ENCODE results near the gene GPANK1.

The GPANK1 gene

GRCh38 chr6:31690231-31691077 is 25.7 kb upstream of the GPANK1 start:
- no peak for DNase-seq (ENCODE audit: extremely low read depth, insufficient read length)
- Histone ChIP-seq H3K36me3 (ENCODE audit: control insufficient read depth, insufficient read depth, low read length) (peaks cover 45% of the 10 kb centered on the region), H3K27me3 (replicated peaks; ENCODE audit: control insufficient read depth, insufficient read depth, low read length) (no peaks in the 10 kb centered on the region), H3K4me3 (replicated peaks; ENCODE audit: low read depth, low read length) (no peak overlapping the region)
- TF ChIP-seq, protein P1, sequence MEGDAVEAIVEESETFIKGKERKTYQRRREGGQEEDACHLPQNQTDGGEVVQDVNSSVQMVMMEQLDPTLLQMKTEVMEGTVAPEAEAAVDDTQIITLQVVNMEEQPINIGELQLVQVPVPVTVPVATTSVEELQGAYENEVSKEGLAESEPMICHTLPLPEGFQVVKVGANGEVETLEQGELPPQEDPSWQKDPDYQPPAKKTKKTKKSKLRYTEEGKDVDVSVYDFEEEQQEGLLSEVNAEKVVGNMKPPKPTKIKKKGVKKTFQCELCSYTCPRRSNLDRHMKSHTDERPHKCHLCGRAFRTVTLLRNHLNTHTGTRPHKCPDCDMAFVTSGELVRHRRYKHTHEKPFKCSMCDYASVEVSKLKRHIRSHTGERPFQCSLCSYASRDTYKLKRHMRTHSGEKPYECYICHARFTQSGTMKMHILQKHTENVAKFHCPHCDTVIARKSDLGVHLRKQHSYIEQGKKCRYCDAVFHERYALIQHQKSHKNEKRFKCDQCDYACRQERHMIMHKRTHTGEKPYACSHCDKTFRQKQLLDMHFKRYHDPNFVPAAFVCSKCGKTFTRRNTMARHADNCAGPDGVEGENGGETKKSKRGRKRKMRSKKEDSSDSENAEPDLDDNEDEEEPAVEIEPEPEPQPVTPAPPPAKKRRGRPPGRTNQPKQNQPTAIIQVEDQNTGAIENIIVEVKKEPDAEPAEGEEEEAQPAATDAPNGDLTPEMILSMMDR (IDR thresholded peaks at IDR 0.05; ENCODE audit: insufficient read depth, low read length, poor library complexity, severe bottlenecking) = no peak

DNA sequence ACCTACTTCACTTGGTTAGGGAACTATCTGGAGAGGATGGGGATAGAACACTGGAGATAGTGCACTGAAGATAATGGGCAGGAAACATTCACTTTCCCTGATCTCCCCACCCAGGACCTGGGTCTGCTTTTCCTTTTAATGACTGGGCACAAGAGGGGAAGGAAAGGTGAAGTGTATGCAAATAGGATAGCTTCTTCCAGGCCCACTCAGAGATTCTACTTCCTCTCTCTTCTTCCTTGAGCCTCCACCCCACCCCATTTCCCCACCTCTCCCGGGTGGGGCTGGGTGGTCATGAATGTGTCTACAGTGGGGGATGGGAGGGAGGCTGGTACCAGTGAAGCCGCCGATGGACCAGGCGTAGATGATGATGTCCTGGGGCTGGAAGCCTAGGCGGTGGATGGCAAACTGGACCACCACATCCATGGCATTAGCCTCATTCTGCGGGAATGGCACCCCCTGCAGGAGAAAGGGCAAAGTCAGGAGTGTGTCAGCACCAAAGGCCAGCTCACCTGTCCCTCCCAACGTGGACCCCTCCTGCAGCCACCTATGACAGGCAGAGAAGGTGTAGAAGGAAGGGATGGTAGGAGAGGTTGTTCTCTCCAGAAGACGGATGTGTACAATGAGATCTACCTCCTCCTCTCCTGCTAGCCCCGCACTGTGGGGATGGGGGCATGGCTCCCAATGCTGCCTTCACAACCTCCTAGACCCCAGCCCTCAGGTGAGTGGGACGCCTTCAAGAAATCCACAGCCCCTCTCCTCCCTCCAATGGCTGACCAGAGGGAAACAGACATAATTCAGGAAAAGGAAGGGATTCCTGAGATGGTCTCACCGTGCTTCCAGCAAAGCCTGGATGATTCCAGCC is 24.7 kb upstream of the GPANK1 start:
- Histone ChIP-seq H3K4me3 (replicated peaks; ENCODE audit: low read depth, low read length) (no peak overlapping the region), H3K36me3 (ENCODE audit: control insufficient read depth, insufficient read depth, low read length) (peaks cover 45% of the 10 kb centered on the region), H3K27me3 (replicated peaks; ENCODE audit: control insufficient read depth, insufficient read depth, low read length) (no peaks in the 10 kb centered on the region)
- TF ChIP-seq, protein P1 (IDR thresholded peaks at IDR 0.05; ENCODE audit: insufficient read depth, low read length, poor library complexity, severe bottlenecking) = peak; percentile 56
- DNase-seq (ENCODE audit: extremely low read depth, insufficient read length) = no peak

- no peak for DNase-seq (ENCODE audit: extremely low read depth, insufficient read length)
- TF ChIP-seq, protein P1 (IDR thresholded peaks at IDR 0.05; ENCODE audit: insufficient read depth, low read length, poor library complexity, severe bottlenecking) = no peak
- Histone ChIP-seq H3K27me3 (replicated peaks; ENCODE audit: control insufficient read depth, insufficient read depth, low read length) (no peaks in the 10 kb centered on the region), H3K36me3 (ENCODE audit: control insufficient read depth, insufficient read depth, low read length) (peaks cover 42% of the 10 kb centered on the region), H3K4me3 (replicated peaks; ENCODE audit: low read depth, low read length) (no peak overlapping the region)
Observed at GRCh38 chr6:31687860-31688693, 23.3 kb upstream of the GPANK1 start.

GRCh38 chr6:31687321-31687720 is 22.5 kb upstream of the GPANK1 start:
- no peak for DNase-seq (ENCODE audit: extremely low read depth, insufficient read length)
- H3K4me3 ChIP-seq (replicated peaks; ENCODE audit: low read depth, low read length) = no peak overlapping the region
- no peaks in the 10 kb centered on the region for H3K27me3 ChIP-seq (replicated peaks; ENCODE audit: control insufficient read depth, insufficient read depth, low read length)
- H3K36me3 ChIP-seq (ENCODE audit: control insufficient read depth, insufficient read depth, low read length) = peaks cover 38% of the 10 kb centered on the region
- TF ChIP-seq, protein P1 (IDR thresholded peaks at IDR 0.05; ENCODE audit: insufficient read depth, low read length, poor library complexity, severe bottlenecking) = no peak

DNA sequence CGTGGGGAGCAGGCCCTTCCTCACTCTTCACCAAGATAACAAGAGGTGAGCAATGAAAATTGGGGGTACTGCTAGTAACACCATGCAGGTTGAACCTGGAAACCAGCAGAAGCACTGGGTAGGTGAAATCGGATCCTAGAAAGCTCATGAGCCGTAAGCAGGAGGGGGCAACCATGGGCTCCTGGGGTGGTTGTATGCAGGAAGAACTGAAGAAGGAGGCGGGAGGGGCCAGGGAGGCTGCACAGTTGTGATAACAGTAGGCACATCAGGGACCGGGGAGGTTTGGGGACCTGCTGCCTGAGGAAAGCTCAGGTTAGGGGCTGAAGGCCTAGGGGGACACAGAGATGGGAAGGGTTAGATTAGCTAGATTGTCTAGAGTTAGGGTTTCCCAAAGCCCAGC is 21.7 kb upstream of the GPANK1 start:
- Histone ChIP-seq H3K27me3 (replicated peaks; ENCODE audit: control insufficient read depth, insufficient read depth, low read length) (no peaks in the 10 kb centered on the region), H3K36me3 (ENCODE audit: control insufficient read depth, insufficient read depth, low read length) (peaks cover 34% of the 10 kb centered on the region), H3K4me3 (replicated peaks; ENCODE audit: low read depth, low read length) (no peak overlapping the region)
- DNase-seq (ENCODE audit: extremely low read depth, insufficient read length) = no peak
- TF ChIP-seq, protein P1 (IDR thresholded peaks at IDR 0.05; ENCODE audit: insufficient read depth, low read length, poor library complexity, severe bottlenecking) = no peak
